GM12873 (cell line): Measurements from ENCODE around the gene KCNJ8.

ENCODE experiments used
- CTCF ChIP-seq: IDR thresholded peaks from 2 replicates; pipeline ENCODE4 v1.5.1; 2012; ENCODE audit warnings: low read depth, mild to moderate bottlenecking, moderate library complexity, low read length, control low read depth; ENCODE audit not compliant: insufficient read depth; ENCODE audit errors: missing control alignments

KCNJ8 gene

DNA sequence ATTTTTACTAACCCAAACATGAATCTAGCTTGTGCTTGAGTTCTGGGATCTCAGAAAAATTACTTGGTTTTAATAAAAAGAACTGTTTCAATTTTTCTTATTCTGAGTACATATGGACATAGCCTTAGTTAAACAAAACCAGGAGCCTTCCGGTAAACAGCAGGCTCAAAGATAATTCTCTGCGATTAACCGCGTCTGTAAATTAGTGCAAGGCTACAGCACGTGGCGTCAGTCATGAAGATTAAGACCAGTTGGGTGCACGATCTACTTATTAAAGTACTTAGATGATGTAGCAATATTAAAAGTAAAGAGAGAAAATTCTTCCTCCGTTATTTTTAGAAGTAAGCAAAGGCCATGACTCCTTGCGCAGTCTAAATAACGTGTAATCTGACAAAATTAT lies 700 bp downstream of the KCNJ8 start:
- no peak for TF ChIP-seq CTCF

DNA sequence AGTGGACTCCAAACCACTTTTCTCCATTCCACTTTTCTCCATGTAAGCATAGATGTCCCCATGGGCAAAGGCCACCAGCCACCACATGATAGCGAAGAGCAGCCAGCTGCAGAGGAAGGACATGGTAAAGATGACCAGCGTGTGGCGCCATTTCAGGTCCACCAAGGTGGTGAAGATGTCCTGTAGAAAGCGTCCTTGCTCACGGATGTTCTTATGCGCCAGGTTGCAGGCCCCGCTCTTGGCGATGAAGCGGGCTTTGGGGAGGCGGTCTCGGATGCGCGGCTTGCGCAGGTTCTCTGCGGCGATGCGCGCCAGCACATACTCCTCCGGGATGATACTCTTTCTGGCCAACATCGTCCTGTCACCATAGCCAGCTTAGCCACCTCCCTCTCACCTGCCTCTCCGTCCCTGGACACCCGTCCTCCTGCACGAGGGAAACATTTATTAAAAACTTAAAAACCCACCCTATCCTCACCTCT lies 1.2 kb downstream of the KCNJ8 start:
- peak; percentile 12 for TF ChIP-seq CTCF

GRCh38 chr12:21771311-21771710 lies 3.2 kb downstream of the KCNJ8 start:
- TF ChIP-seq CTCF = no peak

DNA sequence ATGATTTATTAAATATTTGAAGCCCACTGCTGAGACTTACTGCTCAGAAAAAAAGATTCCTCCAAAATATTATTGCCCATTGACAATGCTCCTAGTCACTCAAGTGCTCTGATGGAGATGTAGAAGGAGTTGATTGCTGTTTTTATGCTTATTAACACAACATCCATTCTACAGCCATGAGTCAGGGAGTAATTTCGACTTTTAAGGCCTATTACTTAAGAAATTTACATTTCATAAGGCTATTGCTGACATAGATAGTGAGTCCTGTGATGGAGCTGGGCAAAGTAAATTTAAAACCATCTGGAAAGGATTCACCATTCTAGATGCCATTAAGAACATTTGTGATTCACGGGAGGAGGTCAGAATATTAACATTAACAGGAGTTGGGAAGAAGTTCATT lies 5.2 kb downstream of the KCNJ8 start:
- TF ChIP-seq CTCF = no peak

- TF ChIP-seq CTCF = no peak
Observed at GRCh38 chr12:21766403-21766802, 8.1 kb downstream of the KCNJ8 start.

DNA sequence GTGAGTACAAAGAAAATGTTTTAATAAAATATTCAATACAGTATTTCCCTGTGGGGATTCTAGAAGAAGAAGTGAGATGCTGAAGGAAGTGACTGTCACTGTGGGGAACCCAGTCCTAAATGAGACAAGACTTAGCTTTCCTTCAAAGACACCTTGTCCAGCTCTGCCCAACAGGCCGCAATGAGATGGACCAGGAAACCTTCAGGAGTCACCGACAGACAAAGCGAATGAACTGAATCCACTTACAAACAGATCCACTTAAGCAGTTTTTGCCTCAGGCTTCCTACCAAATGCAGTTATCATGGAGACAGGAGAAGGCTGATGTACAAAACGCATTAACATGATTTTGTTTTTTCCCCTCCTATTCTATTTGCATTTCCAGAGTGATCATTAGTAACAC lies 9.6 kb downstream of the KCNJ8 start:
- TF ChIP-seq CTCF = no peak

DNA sequence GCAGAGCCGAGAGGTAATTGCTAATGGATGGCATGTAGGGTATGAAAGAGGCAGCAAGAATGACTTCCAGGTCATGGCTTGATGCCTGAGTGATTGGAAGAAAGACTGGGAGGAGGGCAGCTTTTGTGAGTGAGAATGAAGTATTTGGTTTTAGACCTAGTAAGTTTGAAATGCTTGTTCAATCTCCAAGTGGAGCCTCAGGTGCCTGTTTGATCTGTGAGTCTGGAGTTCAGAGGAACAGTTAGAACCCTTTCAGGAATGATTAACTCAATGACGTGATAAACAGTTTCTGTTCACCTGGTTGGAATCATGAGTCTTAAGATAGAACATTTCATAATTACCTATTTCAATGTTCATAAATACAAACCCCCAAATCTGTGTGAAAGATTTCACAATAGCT lies 10.4 kb downstream of the KCNJ8 start:
- no peak for TF ChIP-seq CTCF
